Esophagus muscularis mucosa (tissue), 4 donors: ENCODE results near the gene CRACDL.

Experiments
- CTCF ChIP-seq, 3 experiments: fragments of 200-600 bp in 2 of 3; fragments of 450-650 bp in 1 of 3; sonication (generic) in 2 of 3; IDR thresholded peaks; one replicate each; pipeline ENCODE4 v1.5.1; 2017 to 2019; ENCODE audit warnings: antibody characterized with exemption in 3 of 3, mild to moderate bottlenecking in 2 of 3, moderate library complexity in 1 of 3
- EP300 ChIP-seq: sonication (generic); formaldehyde crosslinking; IDR thresholded peaks from one replicate; pipeline ENCODE4 v1.6.1; 2017; ENCODE audit warnings: antibody characterized with exemption
- POLR2A ChIP-seq: fragments of 450-650 bp; IDR thresholded peaks from one replicate; pipeline ENCODE4 v1.6.1; 2017; ENCODE audit warnings: antibody characterized with exemption, moderate library complexity, mild to moderate bottlenecking, low read depth
- POLR2AphosphoS5 ChIP-seq, 2 donors: sonication (generic); formaldehyde crosslinking; IDR thresholded peaks; one replicate each; pipeline ENCODE4 v1.6.1; 2017; ENCODE audit warnings: antibody characterized with exemption in 2 of 2

- TF ChIP-seq CTCF (IDR thresholded peaks at IDR 0.05) = no peak
- TF ChIP-seq POLR2AphosphoS5 (IDR thresholded peaks at IDR 0.05) = no peak
- no peak for TF ChIP-seq EP300
- no peak for TF ChIP-seq POLR2A
Observed at GRCh38 chr2:98744595-98744994, 191.4 kb downstream of the CRACDL start.
